Fibroblast of pulmonary artery (primary cell): ENCODE results near the gene KRTCAP2.
A peak's percentile ranks its signal among the peaks of the same experiment; 100 is the strongest.
"Not testable (repeated sequence)": the region's sequence is repeated elsewhere in the genome, so short reads cannot be mapped to it uniquely, and the experiment has no call there.

Experiments
- DNase-seq: peaks from one replicate; pipeline ENCODE4 v3.0.0-alpha.2; 2010; ENCODE audit warnings: low read depth
- H3K4me3 ChIP-seq: replicated peaks from 2 replicates; pipeline ENCODE4 v1.5.1; 2011; ENCODE audit warnings: low read depth, mild to moderate bottlenecking, control low read depth, low read length, moderate library complexity
- TF ChIP-seq, protein P1 (sequence below): IDR thresholded peaks from 2 replicates; pipeline ENCODE4 v1.5.1; 2011; ENCODE audit warnings: mild to moderate bottlenecking, control low read depth, low read length, inconsistent platforms; ENCODE audit errors: missing control alignments

Gene KRTCAP2

DNA sequence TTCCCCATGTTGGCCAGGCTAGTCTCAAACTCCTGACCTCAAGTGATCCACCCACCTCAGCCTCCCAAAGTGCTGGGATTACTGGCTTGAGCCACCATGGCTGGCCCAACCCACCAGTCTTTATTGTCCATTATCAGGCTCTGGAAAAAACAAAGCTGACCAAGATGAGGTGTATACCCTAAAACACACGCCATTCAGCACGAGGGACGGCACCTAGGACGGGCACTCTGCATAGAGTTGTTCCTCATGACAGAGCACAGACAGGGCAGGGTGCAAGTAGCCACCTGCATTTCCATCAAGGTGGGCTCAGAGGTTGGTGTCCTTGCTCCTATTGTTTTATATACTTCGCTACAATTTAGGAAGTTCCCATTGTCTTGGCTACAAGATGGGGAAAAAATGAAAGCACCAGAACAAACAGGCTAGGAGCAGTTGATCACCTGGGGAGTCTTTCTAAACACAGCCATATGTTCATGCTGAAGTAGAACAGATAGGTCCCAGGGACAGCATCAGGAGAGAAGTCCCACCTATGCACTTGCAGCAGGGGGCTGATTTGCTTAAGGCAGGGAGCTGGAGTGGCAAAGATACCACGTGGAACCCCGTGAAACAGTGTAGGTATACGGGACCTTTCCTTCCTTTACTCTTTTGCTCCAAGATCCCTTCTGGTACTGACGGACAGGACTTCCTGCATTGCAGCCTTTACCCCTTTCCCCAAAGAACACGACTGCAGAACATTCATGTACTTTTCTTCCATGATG, 4.5 kb downstream of the KRTCAP2 start:
- TF ChIP-seq, protein P1, sequence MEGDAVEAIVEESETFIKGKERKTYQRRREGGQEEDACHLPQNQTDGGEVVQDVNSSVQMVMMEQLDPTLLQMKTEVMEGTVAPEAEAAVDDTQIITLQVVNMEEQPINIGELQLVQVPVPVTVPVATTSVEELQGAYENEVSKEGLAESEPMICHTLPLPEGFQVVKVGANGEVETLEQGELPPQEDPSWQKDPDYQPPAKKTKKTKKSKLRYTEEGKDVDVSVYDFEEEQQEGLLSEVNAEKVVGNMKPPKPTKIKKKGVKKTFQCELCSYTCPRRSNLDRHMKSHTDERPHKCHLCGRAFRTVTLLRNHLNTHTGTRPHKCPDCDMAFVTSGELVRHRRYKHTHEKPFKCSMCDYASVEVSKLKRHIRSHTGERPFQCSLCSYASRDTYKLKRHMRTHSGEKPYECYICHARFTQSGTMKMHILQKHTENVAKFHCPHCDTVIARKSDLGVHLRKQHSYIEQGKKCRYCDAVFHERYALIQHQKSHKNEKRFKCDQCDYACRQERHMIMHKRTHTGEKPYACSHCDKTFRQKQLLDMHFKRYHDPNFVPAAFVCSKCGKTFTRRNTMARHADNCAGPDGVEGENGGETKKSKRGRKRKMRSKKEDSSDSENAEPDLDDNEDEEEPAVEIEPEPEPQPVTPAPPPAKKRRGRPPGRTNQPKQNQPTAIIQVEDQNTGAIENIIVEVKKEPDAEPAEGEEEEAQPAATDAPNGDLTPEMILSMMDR, result no peak
- DNase-seq, result no peak
- no peak overlapping the region for H3K4me3 ChIP-seq

GRCh38 chr1:155168105-155168445, 5.0 kb downstream of the KRTCAP2 start:
- not testable (repeated sequence) for DNase-seq

DNA sequence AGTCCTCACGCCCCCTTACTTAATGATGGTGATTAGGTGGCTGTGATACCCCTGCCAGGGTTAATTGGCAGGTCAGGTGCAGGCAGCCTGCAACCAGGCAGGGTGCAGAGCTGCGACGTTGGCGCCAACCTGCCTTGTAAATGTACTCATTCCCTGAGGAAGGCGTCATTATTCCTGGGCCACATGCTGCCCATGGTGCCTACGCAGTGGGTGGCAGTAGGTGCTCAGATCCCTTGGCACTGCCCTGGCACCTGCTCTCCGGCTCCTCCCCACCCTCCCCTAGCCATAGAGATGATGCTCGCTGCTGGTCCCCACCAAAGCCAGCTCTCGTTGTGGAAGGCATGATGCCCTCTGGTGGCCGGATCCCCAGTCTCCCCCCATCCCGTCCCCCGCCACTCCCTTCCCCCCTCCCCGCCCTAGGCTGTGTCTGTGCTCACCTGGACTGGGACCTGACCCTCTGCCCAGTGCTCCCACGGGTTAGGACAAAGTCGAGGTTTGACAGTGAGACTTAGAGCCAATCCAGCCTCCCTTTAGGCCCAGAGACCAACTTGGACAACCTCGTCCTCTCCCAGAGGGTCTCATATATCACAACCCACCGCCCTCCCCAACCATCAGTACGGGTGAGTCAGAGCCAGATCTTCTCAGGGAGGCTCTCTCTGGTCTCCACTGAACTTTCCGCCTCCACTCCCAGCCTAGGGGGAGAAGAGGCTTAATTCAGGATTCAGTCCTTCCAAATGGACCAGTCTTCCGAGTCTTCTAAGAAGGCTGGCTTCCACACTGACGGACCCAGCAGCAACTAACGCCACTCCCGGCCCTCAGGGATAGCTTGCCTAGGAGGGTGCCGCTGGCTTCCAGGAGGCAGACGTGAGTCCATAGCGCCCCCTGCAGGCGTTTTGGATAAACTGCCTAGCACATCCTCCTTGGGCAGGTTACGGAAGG, 5.7 kb downstream of the KRTCAP2 start:
- TF ChIP-seq, protein P1, result peak; percentile 93
- DNase-seq, result peak; percentile 90
- H3K4me3 ChIP-seq, result no peak overlapping the region

More at GRCh38 chr1:155168105-155168445, 5.0 kb downstream of the KRTCAP2 start:
- not testable (repeated sequence) for H3K4me3 ChIP-seq

DNA sequence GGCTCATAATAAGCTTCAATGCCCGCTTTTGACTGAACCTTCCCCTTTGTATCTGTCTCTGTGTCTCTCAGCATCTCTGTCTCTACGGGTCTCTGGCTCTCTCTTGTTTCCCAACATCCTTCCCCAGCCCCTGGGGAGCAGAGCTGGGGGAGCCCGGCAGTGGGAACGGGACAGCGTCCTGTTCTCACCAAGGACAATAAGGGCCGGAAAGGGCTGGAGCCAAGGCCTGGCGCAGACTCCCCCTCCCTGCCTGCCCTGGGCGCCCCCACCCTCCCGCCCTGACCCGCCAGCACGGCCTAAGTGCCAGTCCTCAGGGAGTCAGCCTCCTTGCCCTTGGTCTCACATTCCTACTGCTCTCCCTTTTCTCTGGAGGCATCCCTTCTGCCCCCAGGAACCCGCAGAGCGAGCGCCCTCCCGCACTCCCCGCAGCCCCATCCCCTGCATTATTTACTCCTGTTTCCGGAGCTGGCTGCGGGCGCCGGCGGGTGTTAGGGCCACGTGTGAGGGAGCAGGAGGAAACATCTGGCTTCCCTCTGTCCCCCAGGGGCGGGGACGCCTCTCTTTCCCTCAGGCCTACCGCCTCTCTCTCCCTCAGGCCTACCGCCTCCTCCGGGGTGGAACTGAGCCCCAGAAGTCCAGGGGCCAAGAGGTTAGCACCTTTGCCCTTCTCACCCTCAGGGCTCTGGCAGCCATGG, 6.5 kb downstream of the KRTCAP2 start:
- H3K4me3 ChIP-seq, result no peak overlapping the region
- TF ChIP-seq, protein P1, result no peak
- peak; percentile 59 for DNase-seq

DNA sequence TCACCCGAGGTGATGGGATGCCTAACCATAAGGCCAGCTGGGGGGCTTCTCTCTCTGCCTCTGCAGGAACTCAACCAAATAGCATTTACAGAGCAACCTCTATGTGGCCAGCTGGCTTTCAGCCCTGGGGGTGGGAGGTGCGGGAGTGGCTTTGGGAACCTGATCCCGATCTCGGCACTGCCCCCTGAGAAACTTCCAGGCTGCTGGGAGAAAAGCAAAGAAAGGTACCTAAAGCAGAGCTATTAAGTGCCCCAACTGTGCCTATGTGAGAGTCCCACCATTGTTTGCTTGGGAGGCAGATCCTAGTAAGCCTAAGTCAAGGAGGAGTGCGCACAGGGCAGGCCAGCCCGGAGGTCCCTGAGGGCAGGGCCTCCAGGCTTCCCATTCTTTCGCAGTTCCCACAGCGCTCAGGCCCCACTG, 7.0 kb downstream of the KRTCAP2 start:
- no peak for DNase-seq

DNA sequence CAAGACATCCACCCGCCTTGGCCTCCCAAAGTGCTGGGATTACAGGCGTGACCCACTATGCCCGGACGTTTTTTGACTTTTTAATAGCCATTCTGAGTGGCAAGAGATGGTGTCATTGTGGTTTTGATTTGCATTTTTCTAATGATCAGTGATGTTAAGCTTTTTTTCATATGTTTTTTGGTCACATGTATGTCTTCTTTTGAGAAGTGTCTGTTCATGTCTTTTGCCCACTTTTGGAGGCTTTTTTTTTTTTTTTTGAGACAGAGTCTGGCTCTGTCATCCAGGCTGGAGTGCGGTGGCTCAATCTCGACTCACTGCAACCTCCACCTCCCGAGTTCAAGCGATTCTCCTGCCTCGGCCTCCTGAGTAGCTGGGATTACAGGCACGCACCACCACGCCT, 8.5 kb downstream of the KRTCAP2 start:
- not testable (repeated sequence) for DNase-seq, H3K4me3 ChIP-seq

More for the DNA sequence above, 7.0 kb downstream of the KRTCAP2 start:
- no peak overlapping the region for H3K4me3 ChIP-seq
- TF ChIP-seq, protein P1, result no peak

DNA sequence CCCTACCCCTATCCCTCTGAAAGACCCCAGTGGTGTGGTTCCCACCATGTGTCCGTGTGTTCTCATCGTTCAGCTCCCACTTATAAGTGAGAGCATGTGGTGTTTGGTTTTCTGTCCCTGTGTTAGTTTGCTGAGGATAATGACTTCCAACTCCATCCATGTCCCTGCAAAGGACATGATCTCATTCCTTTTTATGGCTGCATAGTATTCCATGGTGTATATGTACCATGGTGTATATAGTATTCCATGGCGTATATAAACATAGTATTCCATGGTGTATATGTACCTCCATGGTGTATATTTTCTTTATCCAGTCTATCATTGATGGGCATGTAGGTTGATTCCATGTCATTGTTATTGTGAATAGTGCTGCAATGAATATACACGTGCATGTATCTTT, 9.3 kb downstream of the KRTCAP2 start:
- DNase-seq, H3K4me3 ChIP-seq: not testable (repeated sequence)

DNA sequence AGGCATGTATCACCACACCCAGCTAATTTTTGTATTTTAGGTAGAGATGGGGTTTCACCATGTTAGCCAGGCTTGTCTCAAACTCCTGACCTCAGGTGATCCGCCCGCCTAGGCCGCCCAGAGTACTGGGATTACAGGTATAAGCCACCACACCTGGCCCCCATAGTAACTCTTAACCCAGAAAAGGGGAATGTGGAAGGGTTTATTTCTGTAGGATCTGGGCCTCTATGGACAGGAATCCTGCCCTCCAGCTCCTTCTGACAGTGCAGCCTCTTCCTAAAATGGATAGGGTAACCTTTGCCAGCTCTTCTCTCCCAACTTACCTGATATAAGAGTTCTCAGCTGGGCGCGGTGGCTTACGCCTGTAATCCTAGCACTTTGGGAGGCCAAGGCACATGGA, 10.5 kb downstream of the KRTCAP2 start:
- H3K4me3 ChIP-seq, DNase-seq: not testable (repeated sequence)
